Tibial nerve (tissue), 4 donors: Measurements from ENCODE around the gene OBSCN.

ENCODE experiments used
- EP300 ChIP-seq, 2 donors: sonication (generic); formaldehyde crosslinking; IDR thresholded peaks; one replicate each; pipeline ENCODE4 v1.6.1; 2017; ENCODE audit warnings: antibody characterized with exemption in 2 of 2, mild to moderate bottlenecking in 1 of 2
- POLR2A ChIP-seq, 2 donors: fragments of 450-650 bp; IDR thresholded peaks; one replicate each; pipeline ENCODE4 v1.6.1; 2017; ENCODE audit warnings: antibody characterized with exemption in 2 of 2, mild to moderate bottlenecking in 2 of 2, moderate library complexity in 2 of 2
- TF ChIP-seq, protein P1 (sequence below), 5 experiments: fragments of 200-600 bp in 3 of 5; fragments of 450-650 bp in 2 of 5; sonication (generic) in 3 of 5; IDR thresholded peaks; one replicate each; pipeline ENCODE4 v1.5.1; 2016 to 2019; ENCODE audit warnings: antibody characterized with exemption in 5 of 5, mild to moderate bottlenecking in 3 of 5, moderate library complexity in 2 of 5

DNA sequence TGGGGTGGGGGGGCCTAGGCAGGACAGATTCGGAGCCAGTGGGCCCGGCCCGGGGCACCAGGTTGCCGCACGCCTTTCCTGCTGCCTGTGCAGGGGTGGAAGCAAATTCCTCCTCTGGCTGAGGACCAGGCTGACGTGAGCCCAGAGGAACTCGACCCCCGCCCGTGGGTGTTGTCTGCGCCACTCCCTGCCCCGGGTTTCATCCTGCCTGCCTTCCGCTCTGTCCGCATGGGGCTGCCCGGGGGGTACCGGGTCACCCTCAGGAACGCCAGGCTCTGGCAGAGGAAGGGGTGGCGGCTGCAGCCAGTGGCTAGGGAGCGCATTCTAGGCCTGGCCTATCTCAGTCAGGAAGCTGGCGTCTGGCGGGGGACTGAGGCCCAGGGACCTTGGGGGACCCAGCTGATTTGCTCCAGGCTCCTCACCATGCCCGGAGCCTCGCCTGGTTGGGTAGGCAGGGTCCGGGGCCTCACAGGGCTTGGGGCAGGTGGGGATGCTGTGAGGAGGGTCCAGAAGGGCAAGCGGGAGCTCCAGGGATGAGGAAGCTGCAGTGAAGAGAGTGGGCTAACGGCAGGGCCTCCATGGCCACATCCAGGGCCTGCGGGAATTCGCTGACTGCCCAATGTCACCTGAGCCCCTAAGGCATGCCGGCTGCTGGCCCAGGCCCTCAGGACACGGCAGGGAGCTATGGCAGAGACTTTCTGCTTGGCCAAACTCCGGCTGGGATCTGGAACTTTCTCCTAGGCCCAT is 44.7 kb upstream of the OBSCN start:
- TF ChIP-seq, protein P1, sequence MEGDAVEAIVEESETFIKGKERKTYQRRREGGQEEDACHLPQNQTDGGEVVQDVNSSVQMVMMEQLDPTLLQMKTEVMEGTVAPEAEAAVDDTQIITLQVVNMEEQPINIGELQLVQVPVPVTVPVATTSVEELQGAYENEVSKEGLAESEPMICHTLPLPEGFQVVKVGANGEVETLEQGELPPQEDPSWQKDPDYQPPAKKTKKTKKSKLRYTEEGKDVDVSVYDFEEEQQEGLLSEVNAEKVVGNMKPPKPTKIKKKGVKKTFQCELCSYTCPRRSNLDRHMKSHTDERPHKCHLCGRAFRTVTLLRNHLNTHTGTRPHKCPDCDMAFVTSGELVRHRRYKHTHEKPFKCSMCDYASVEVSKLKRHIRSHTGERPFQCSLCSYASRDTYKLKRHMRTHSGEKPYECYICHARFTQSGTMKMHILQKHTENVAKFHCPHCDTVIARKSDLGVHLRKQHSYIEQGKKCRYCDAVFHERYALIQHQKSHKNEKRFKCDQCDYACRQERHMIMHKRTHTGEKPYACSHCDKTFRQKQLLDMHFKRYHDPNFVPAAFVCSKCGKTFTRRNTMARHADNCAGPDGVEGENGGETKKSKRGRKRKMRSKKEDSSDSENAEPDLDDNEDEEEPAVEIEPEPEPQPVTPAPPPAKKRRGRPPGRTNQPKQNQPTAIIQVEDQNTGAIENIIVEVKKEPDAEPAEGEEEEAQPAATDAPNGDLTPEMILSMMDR (IDR thresholded peaks at IDR 0.05) = no peak
- TF ChIP-seq EP300 (IDR thresholded peaks at IDR 0.05) (peak in 1 of 2 donors; percentile 18), POLR2A (IDR thresholded peaks at IDR 0.05) (peak in 1 of 2 donors; percentile 21)
